Stimulated activated CD8-positive, alpha-beta memory T cell treated with anti-CD3 and anti-CD28 coated beads, Interleukin-12 subunit alpha, Interleukin-12 subunit beta, amount 100 ng/mL, for 24 hours (primary cell): ENCODE results near the gene REEP2.
"Not testable (repeated sequence)": the region's sequence is repeated elsewhere in the genome, so short reads cannot be mapped to it uniquely, and the experiment has no call there.

Experiments used
- DNase-seq: peaks from one replicate; pipeline ENCODE4 v3.0.0-alpha.2; 2020; ENCODE audit errors: extremely low read depth

The REEP2 gene, protein sequence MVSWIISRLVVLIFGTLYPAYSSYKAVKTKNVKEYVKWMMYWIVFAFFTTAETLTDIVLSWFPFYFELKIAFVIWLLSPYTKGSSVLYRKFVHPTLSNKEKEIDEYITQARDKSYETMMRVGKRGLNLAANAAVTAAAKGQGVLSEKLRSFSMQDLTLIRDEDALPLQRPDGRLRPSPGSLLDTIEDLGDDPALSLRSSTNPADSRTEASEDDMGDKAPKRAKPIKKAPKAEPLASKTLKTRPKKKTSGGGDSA

DNA sequence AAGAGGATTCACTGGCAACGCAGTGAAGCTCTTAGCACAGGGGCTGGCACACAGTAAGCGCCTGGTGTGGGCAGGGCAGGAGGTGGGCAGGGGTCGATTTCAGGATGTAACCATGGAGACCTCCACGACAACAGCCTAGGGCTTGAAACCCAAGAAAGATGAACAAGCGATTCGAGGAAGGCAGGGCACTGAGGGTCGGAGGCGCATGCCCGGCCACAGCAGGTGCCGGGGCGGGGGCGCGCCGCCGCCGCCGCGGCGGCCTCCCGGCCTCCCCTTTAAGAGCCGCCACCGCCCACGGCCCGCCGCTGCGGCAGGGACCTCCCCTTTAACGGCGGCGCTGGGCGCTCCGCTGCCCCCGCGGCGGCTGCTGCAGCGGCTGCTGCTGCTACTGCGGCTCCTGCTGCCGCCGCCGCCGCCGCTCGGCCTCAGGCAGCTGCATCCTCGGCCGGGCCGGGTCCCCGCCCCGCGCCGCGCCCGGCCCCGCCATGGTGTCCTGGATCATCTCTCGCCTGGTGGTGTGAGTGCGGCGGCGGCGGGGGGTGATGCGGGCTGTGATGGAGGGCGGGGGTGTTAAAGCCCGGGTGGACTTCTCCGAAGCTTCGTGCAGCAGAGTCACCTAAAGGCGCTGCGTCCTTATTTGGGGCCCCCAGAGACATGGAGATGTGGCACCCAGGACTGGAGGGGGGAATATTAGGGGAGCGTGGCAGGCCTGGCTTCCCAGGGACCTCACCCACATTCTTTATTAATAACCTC lies at the start of gene REEP2:
REEP2 (plus strand) TSS at position 334 of the 753 bp plus-strand sequence; CDS start at position 486, 152 bp downstream.
- no peak for DNase-seq

DNA sequence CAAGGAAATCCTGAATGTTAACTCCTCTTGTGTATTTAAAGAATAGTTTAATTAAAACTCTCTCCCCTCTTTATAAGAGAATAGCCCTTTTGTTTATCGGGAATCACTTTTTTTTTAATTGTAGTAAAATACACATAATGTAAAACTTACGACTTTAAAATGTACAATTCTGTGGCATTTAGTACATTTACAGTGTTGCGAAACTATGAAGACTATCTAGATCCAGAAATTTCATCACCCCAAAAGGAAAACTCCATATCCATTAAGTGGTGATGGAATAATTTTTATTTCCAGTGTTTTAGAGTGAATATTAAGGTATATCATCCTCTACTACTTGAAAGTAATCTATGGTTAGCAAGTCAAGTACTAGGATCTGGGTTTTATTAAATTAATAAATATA lies 49.5 kb upstream of the REEP2 start:
- DNase-seq, result no peak

DNA sequence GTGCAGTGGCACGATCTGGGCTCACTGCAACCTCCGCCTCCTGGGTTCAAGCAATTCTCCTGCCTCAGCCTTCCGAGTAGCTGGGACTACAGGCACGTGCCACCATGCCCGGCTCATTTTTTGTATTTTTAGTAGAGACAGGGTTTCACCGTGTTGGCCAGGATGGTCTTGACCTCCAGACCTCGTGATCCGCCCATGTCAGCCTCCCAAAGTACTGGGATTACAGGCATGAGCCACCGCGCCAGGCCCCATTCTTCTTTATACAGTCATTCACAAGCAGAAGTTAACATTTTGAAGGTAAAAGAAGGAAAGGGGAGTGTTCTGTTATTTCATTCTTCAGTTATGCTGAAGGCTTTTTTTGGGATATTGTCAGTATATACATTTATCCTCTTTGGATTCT lies 48.9 kb upstream of the REEP2 start:
- not testable (repeated sequence) for DNase-seq

DNA sequence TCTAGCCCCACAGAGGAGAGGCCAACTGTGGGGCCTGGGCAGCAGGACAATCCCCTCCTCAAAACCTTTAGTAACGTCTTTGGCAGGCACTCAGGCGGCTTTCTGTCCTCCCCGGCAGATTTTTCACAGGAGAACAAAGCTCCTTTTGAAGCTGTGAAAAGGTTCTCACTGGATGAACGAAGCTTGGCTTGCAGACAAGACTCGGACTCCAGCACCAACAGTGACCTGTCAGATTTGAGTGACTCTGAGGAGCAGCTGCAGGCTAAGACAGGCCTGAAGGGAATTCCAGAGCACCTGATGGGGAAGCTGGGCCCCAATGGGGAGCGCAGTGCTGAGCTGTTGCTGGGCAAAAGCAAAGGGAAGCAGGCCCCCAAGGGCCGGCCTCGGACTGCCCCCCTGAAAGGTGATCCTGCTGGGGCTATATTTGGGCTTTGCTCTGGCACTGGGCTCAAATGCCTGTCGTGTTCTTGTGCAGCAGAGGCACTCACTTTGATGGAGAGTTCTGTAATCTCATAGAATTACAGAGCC lies 46.9 kb upstream of the REEP2 start:
- DNase-seq, result no peak

DNA sequence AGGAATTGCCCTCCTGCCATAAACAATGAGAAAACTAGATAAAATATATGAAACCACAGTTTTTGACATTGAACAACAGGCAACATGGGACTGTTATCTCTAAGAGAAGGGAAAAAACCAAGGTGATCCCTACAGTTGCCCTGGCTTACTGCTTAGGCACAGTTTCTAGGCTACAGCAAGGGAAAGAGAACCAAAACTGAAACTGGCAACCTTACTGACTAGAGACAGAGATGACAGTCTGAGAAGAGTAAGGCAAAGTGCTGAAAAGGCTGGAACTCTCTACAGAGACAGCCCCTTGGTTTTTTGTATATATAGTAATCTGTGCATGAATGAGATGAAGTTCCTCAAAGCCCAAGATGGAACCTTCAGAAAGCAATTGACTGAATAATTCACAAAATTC lies 36.2 kb upstream of the REEP2 start:
- DNase-seq, result no peak

DNA sequence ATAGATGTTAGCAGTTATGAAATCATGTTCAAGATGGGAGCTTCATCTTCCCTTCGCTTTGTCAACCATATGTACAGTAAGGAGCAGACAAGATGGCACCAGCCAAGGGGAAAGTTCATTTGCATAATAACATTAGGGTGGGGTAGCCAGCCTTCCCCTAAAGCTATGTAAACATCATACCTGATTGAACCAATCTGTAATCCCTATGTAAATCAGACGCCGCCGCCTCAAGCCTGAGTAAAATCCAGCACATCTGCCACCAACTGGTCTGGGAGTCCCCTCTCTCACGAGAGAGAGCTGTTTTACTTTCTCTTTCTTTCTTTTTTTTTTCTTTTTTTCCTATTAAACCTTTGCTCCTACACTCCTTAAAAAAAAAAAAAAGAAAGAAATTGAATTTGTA lies 30.8 kb upstream of the REEP2 start:
- DNase-seq, result no peak

DNA sequence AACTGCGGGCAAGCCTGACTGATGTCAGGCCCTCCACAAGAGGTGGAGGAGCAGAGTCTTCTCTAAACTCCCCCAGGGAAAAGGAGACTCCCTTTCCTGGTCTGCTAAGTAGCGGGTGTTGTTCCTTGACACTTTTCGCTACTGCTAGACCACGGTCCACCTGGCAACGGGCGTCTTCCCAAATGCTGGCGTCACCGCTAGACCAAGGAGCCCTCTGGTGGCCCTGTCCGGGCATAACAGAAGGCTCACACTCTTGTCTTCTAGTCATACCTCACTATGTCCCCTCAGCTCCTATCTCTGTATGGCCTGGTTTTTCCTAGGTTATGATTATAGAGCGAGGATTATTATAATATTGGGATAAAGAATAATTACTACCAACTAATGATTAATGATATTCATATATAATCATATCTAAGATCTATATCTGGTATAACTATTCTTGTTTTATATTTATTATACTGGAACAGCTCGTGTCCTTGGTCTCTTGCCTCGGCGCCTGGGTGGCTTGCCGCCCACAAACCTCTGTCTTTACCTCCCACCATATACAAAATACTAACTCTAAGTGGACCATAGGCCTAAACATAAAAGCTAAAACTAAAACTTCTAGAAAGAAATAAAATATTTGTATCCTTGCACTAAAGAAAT lies 27.7 kb upstream of the REEP2 start:
- DNase-seq, result not testable (repeated sequence)

DNA sequence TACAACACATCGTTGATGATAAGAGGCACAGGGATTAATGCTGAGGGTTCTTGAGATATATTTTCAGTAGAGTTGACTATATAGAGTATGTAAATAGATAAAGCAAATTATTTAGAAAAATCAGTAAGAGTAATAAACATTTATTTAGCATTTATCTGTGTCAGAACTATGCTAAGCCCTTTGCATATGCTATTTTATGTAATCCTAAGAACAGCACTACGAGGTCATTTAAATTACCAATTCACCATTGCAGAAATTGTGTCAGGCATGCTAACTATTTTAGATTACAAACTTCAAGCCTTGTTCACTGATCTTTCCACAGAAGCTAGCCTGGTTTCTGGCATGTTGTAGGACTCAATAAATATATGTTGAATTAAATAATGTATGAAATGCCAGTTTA lies 20.4 kb upstream of the REEP2 start:
- DNase-seq, result no peak

DNA sequence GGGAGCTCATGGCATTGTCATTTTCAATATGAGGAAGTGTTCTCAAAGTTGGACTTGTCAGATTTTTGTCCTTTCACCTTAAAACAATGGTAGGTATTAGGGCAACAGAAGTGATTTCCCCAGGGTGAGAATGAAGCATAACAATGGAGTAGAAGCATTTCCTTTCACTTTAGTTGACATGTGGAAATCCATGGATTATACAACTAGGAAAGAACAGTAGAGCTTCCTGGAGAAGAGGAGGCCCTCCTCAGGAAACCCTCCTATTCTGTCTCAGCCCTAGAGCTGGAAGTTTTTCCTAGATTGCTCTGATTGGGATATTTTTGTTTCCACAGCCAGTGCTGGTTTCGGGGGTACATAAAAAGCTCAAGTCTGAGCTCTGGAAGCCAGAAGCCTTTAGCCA lies 13.8 kb upstream of the REEP2 start:
- DNase-seq, result no peak

DNA sequence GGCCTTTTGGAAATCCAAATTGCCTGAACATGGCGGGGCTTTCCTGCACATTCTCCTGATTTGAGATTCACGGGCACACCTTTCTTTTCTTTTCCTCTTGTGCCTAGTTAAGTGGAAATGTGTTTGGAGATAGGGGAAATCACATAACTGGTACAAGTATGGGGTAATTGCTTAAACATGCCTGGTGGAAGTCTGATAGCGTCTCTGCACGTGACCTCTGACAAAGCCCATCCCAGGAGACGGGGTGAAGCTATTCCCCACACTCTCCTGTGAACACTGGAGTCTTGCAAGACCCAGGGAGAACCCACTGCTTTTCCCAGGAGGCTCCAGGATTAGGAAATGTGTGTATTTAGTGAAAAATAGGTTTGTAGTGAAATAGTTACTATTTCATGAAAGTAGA lies 2.9 kb upstream of the REEP2 start:
- no peak for DNase-seq

DNA sequence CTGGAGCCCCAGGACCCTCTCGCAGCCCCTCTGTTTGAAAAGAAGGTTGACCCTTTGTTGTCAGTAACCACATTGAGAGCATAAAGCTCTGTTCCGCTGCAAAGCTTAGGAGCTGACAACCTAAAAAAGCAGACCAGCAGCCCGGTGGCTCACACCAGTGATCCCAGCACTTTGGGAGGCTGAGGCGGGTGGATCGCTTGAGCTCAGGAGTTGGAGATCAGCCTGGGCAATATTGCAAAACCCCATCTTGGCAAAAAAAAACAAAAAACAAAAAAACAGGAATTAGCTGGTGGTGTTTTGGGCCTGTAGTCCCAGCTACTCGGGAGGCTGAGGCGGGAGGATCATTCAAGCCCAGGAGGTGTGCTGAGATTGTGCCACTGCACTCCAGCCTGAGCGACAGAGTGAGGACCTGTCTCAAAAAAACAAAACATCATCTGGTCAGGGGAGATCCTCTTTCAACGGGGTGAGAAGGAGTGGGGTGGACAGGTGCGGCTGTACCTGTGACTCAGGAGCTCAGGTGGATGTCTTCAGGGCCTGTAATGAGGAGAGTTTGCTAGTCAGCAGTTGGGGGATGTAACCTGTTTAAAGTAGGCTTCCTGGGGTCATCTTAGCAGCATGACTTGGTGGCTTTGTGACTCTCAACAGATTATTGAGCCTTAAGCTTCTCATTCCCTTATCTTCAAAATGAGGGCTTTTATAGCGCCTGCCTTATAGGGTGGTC lies 694 bp upstream of the REEP2 start:
- no peak for DNase-seq

DNA sequence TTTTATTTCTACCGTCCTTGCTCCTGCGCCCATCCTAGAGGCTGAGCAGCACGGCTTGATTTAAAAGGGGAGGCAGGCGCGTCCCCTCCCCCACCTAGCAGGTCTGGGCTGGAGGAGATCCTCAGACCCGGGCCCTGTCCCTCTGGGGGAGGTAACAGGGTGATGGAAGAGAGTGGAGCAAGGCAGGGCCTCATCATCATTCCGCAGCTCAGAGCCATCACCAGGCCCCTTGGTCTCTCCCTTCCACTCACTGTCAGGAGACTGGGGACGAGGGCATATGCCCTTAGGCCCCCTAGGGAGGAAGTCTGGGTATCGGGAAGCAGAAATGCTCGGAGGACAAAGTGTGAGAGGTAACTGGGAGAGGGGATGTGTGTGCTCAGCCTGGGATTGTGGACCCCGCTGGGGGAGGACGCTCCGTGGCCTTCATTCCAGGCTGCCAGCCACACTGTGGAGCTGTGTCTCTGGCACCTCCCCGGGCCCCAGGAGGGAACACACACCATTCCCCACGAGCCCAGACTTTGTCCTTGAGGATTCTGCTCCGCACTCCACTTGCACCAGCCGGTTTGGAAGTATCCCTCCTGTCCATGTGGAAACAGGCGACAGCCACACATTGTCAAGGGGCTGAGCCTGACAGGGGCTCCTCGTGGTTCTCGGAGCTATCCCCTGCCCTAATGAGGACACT lies 761 bp downstream of the REEP2 start:
- DNase-seq, result no peak

DNA sequence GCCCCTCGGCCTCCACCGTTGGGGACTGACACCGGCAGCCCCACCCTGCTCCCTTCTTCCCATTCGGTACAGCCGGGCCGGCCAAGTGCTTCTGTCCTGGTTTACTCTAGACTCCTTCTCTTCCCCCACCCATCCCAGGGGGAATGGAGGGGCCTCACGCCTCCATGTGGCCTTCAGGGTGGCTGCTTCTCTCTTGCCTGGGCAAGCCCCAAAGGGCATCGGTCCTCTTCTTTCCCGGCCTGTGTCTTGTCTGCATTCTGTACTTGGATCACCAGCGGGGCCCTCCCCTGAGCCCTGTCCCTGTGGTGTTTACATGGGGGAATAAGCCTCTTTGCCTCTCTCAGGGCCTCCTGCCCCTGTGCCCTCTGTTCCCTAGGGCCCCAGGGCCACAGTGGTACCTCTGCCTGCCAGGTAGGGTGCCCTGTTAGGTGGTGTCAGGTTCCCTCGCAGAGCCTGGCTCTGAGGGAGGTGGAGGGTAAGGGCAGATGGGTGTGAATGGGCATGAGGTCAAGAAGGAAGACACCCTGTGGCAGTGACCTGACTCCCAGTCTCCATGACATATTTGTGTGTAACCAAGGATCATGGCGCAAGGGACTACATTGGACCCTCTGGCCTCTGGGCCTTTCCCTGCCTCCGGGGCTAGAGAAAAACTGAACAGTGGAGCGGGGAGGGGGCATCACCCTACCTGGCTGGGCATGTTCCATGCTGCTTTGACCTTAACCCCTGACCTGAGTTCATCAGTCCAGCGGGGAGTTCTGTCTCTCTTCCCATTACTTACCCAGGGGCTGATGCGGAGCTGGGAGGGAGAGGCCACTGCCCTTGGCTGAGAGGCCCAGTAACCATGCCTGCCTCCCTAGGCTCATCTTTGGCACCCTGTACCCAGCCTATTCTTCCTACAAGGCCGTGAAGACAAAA lies 1.6 kb downstream of the REEP2 start:
- no peak for DNase-seq

DNA sequence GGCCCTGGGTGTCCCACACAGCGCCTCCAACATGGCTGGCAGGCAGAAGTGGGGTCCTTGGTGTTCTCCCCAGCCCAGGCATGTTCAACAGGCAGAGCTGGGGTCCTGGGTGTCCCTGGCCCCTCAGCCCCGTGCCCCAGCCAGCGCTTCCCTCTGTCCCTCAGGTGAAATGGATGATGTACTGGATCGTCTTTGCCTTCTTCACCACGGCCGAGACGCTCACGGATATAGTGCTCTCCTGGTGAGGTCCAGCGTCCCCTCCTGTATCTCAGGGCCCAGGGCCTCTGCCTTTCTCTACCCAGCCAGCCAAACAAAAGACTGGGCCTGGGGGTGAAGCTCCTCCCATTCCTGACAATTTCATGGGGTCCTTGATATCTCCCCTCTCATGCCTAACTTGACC lies 2.4 kb downstream of the REEP2 start:
- no peak for DNase-seq

DNA sequence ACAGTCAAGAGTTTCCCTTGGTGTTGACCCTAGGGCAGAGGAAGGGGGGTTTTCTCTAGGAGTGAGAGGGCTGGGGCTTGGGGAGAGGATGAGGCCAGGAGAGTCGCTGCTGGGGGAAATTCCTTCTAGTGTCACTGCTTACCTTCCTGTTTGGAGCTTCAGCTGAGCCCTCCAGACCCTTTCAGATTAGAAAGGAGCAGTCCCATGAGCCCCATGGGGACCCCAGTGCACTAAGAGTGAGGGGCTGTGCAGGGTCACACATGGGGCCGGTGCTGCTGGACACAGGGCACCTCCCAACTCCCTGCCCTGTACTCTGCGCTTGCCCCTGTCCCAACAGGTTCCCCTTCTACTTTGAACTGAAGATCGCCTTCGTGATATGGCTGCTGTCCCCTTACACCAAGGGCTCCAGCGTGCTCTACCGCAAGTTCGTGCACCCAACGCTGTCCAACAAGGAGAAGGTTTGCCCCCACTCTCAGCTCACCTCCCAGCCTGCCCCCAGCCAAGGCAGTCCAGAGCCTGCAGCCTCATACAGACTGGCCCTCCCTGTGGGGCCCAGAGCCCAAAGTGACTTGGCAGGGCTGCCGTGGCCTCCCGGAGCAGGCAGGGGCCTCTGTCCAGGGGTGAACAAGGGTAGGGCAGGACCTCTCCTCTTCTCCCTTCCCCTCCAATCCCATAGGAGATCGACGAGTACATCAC lies 5.4 kb downstream of the REEP2 start:
- no peak for DNase-seq

DNA sequence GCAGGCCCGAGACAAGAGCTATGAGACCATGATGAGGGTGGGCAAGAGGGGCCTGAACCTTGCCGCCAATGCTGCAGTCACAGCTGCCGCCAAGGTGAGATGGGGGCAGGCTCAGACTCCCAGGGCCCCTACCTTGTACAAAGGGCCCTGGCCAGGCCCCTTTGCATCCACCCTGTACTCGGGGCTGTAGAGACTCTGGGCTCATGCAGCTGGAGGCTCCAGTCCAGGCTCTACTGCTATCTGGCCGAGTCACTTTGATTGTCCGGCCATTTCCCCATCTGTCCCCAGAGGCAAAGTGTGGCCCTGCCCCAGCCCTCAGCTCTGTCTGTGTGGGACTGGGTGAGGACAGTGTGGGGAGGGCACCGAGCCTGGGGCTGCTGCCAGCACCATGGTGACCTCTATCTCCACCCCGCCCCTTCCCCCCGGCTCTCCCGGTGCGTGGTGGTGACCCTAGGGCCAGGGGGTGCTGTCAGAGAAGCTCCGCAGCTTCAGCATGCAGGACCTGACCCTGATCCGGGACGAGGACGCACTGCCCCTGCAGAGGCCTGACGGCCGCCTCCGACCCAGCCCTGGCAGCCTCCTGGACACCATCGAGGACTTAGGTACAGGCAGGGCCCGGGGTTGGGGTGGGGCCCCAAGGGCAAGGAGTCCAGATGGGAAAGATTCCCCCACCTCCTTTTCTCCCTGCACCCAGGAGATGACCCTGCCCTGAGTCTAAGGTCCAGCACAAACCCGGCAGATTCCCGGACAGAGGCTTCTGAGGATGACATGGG lies 6.1 kb downstream of the REEP2 start:
- no peak for DNase-seq

DNA sequence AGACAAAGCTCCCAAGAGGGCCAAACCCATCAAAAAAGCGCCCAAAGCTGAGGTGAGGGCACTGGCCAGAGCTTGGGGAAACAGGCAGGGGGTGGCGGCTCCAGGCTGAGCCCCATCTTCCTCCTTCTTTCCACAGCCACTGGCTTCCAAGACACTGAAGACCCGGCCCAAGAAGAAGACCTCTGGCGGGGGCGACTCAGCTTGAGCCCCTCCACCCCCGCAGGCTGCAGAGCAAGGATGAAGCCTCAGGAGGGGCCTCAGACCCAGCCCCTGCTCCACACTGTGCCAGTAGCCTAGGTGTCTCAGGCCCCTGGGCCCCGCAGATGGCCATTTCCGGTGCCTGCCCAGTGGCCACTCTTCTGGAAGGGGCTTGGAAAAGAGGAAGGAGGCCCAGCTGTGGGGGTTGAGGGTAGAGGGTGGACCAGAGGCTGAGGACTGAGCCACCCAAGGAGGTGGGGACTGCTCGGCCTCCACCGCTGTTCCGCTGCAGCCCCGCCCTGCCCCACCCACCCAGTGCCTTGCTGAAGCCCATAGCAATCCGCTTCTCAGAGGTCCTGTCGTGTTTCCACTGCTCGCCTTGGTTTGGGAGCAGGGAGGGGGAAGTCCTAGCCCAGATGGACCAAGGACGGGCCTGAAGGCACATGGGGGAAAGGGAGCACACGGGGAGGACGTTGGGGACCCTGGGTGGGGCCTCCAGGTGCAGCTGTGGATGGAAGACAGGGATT lies 6.9 kb downstream of the REEP2 start:
- no peak for DNase-seq

DNA sequence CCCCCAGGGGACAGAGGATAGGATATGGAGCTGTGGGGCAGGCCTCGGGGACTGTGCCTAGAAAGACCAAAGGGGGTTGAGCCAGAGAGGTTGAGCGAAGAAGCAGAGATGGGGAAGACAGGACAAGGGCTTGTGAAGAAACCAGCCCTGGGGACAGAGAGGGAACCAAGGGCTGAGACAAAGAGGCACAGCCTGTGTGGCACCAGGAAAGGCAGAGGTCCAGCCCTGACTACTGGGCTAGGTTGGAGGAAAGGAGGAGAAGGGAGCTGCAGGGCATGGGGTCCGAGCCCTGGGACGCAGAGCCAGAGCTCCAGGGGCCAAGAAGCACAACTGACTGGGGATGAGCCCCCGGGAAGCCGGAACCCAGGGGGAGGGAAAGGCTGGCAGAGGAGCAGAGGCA lies 9.2 kb downstream of the REEP2 start:
- DNase-seq, result no peak
